Measurements from ENCODE around the gene TRIO.

Gene TRIO

GRCh38 chr5:14245132-14245925, 102.2 kb downstream of the TRIO start:
- no peaks in the 10 kb centered on the region for H3K27me3 ChIP-seq
- TF ChIP-seq, protein P1, sequence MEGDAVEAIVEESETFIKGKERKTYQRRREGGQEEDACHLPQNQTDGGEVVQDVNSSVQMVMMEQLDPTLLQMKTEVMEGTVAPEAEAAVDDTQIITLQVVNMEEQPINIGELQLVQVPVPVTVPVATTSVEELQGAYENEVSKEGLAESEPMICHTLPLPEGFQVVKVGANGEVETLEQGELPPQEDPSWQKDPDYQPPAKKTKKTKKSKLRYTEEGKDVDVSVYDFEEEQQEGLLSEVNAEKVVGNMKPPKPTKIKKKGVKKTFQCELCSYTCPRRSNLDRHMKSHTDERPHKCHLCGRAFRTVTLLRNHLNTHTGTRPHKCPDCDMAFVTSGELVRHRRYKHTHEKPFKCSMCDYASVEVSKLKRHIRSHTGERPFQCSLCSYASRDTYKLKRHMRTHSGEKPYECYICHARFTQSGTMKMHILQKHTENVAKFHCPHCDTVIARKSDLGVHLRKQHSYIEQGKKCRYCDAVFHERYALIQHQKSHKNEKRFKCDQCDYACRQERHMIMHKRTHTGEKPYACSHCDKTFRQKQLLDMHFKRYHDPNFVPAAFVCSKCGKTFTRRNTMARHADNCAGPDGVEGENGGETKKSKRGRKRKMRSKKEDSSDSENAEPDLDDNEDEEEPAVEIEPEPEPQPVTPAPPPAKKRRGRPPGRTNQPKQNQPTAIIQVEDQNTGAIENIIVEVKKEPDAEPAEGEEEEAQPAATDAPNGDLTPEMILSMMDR (IDR thresholded peaks at IDR 0.05), result no peak
- no peak overlapping the region for H3K4me3 ChIP-seq
- H3K4me1 ChIP-seq, result peaks cover 0 to 80% (median 36%) of the 10 kb centered on the region in 4 donors
- no peaks in the 10 kb centered on the region for H3K9me3 ChIP-seq
- intact Hi-C loops (cut with DNase I; ENCODE audit: low total_unique reads), result no loop called here
- DNase-seq, result no peak
- no peaks in the 10 kb centered on the region for H3K36me3 ChIP-seq
- H3K27ac ChIP-seq, result no peak overlapping the region

- DNase-seq, result no peak
- Histone ChIP-seq H3K9me3 (no peaks in the 10 kb centered on the region), H3K27me3 (no peaks in the 10 kb centered on the region), H3K36me3 (no peaks in the 10 kb centered on the region), H3K4me1 (peaks cover 0 to 80% (median 36%) of the 10 kb centered on the region in 4 donors), H3K27ac (no peak overlapping the region), H3K4me3 (no peak overlapping the region)
- intact Hi-C loops (cut with DNase I; ENCODE audit: low total_unique reads), result no loop called here
- TF ChIP-seq, protein P1 (IDR thresholded peaks at IDR 0.05), result no peak
Measured at GRCh38 chr5:14246350-14247053, 103.4 kb downstream of the TRIO start.

- Histone ChIP-seq H3K9me3 (no peaks in the 10 kb centered on the region), H3K4me3 (no peak overlapping the region), H3K27me3 (no peaks in the 10 kb centered on the region), H3K27ac (no peak overlapping the region), H3K36me3 (no peaks in the 10 kb centered on the region), H3K4me1 (peaks cover 0 to 79% (median 37%) of the 10 kb centered on the region in 4 donors)
- no peak for DNase-seq
- intact Hi-C loops (cut with DNase I; ENCODE audit: low total_unique reads), result no loop called here
- TF ChIP-seq, protein P1 (IDR thresholded peaks at IDR 0.05), result no peak
Measured at GRCh38 chr5:14247054-14247386, 103.9 kb downstream of the TRIO start.

DNA sequence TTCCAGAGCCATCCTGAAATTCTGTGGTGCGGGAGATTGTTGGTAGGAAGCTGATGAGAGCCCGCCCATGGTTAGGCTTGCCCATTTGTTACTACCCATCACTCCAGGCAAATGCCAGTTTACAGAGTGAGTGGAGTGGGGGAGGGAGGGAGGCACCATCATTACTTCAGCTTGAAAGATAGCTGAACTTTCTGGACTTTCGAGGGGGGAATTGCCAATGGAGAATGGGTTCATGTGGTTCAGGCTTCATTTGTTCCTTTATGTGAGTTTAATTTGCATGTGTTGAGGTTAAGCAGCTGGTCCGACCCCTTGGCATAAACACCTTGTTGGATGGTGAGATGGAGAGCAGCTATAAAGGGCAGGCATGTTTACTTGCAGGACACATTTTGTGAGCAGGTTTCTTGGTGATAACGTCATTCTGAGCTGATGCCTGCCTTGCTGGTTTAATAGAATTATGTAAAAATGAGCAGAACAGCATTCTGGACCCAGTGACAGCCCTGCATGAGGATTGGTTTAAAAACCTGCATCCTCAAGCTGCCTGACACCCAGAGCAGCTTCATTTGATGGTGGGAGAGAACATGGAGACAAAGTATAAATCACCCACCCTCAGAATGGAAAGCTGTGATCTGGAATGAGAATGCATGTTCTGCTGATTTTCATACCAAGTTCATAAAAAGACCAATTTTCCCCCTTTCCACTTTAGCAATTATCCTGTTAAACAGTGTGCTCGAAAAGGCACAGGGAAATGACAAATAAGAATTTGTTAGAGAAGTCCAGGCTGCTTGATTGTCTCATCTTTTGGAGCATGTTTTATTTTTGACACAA, 106.3 kb downstream of the TRIO start:
- no peaks in the 10 kb centered on the region for H3K36me3 ChIP-seq
- no peaks in the 10 kb centered on the region for H3K27me3 ChIP-seq
- no peak overlapping the region for H3K4me3 ChIP-seq
- peaks cover 0 to 72% (median 43%) of the 10 kb centered on the region in 4 donors for H3K4me1 ChIP-seq
- no peaks in the 10 kb centered on the region for H3K9me3 ChIP-seq
- DNase-seq, result no peak
- H3K27ac ChIP-seq, result no peak overlapping the region
- TF ChIP-seq, protein P1 (IDR thresholded peaks at IDR 0.05), result no peak
- intact Hi-C loops (cut with DNase I; ENCODE audit: low total_unique reads), result no loop called here

GRCh38 chr5:14250084-14250695, 107.0 kb downstream of the TRIO start:
- H3K27ac ChIP-seq, result no peak overlapping the region
- no peaks in the 10 kb centered on the region for H3K9me3 ChIP-seq
- H3K36me3 ChIP-seq, result no peaks in the 10 kb centered on the region
- intact Hi-C loops (cut with DNase I; ENCODE audit: low total_unique reads), result no loop called here
- peaks cover 0 to 72% (median 41%) of the 10 kb centered on the region in 4 donors for H3K4me1 ChIP-seq
- peak in 1 of 2 donors; percentile 54 for DNase-seq
- H3K4me3 ChIP-seq, result no peak overlapping the region
- no peaks in the 10 kb centered on the region for H3K27me3 ChIP-seq
- TF ChIP-seq, protein P1 (IDR thresholded peaks at IDR 0.05), result no peak
